Hindlimb muscle (tissue), 1 donor: ENCODE measurements around the gene UBAC2. TPM values are rescaled to one million over a fixed set of nuclear protein-coding genes. Genes with fewer than 3 reads are reported as not detected.
A peak's percentile ranks its signal among the peaks of the same experiment; 100 is the strongest.

Source experiments
- DNase-seq: peaks from one replicate; pipeline ENCODE4 v3.0.0-alpha.2; 2013
- polyA plus RNA-seq: library from polyadenylated mRNA; unstranded; fragments of 120-200 nt; gene quantifications from one replicate; pipeline ENCODE4 v1.2.1, GENCODE V29; 2013; ENCODE audit not compliant: insufficient read length

The UBAC2 gene
- polyA plus RNA-seq, 1 donor, result 89.7 TPM

- no peak for DNase-seq
Measured at GRCh38 chr13:99272481-99272880, 71.8 kb downstream of the UBAC2 start.

- no peak for DNase-seq
Measured at GRCh38 chr13:99273128-99273527, 72.5 kb downstream of the UBAC2 start.

GRCh38 chr13:99275093-99275469 is 74.4 kb downstream of the UBAC2 start:
- DNase-seq, result no peak

GRCh38 chr13:99276706-99277105 is 76.1 kb downstream of the UBAC2 start:
- no peak for DNase-seq

- no peak for DNase-seq
Measured at GRCh38 chr13:99277629-99278028, 77.0 kb downstream of the UBAC2 start.

- DNase-seq, result no peak
Measured at GRCh38 chr13:99278200-99278599, 77.5 kb downstream of the UBAC2 start.

GRCh38 chr13:99278843-99279242 is 78.2 kb downstream of the UBAC2 start:
- DNase-seq, result no peak

- DNase-seq, result no peak
Measured at GRCh38 chr13:99279637-99280036, 79.0 kb downstream of the UBAC2 start.

GRCh38 chr13:99280166-99280565 is 79.5 kb downstream of the UBAC2 start:
- DNase-seq, result no peak

- DNase-seq, result peak; percentile 29
Measured at GRCh38 chr13:99281811-99282263, 81.2 kb downstream of the UBAC2 start.

GRCh38 chr13:99282264-99283231 is 81.9 kb downstream of the UBAC2 start:
- peak; percentile 16 for DNase-seq

- no peak for DNase-seq
Measured at GRCh38 chr13:99285432-99286182, 85.0 kb downstream of the UBAC2 start.

- DNase-seq, result no peak
Measured at GRCh38 chr13:99287551-99287950, 86.9 kb downstream of the UBAC2 start.

GRCh38 chr13:99288089-99288488 is 87.4 kb downstream of the UBAC2 start:
- DNase-seq, result no peak

GRCh38 chr13:99289271-99289670 is 88.6 kb downstream of the UBAC2 start:
- no peak for DNase-seq

- no peak for DNase-seq
Measured at GRCh38 chr13:99289674-99290337, 89.2 kb downstream of the UBAC2 start.

- DNase-seq, result no peak
Measured at GRCh38 chr13:99290894-99291293, 90.2 kb downstream of the UBAC2 start.

GRCh38 chr13:99293178-99293577 is 92.5 kb downstream of the UBAC2 start:
- DNase-seq, result no peak

- DNase-seq, result no peak
Measured at GRCh38 chr13:99294198-99294597, 93.5 kb downstream of the UBAC2 start.

GRCh38 chr13:99294958-99295357 is 94.3 kb downstream of the UBAC2 start:
- no peak for DNase-seq

- no peak for DNase-seq
Measured at GRCh38 chr13:99295488-99296252, 95.0 kb downstream of the UBAC2 start.

GRCh38 chr13:99296398-99296797 is 95.7 kb downstream of the UBAC2 start:
- DNase-seq, result no peak
